HG02610 (cell line): Measurements from ENCODE around the gene NFAM1.

Experiments used
- ATAC-seq: cut with Tn5 transposase; IDR thresholded peaks from one replicate; pipeline ENCODE4 v1.9.1; 2021; ENCODE audit warnings: mild to moderate bottlenecking, moderate library complexity; ENCODE audit not compliant: unreplicated experiment

Gene NFAM1

GRCh38 chr22:42337356-42337755 is 94.8 kb downstream of the NFAM1 start:
- ATAC-seq = no peak

- no peak for ATAC-seq
Observed at GRCh38 chr22:42336527-42337227, 95.5 kb downstream of the NFAM1 start.

GRCh38 chr22:42335839-42336378 is 96.3 kb downstream of the NFAM1 start:
- ATAC-seq = no peak

GRCh38 chr22:42334875-42335512 is 97.2 kb downstream of the NFAM1 start:
- no peak for ATAC-seq

- no peak for ATAC-seq
Observed at GRCh38 chr22:42333544-42333943, 98.7 kb downstream of the NFAM1 start.

- ATAC-seq = no peak
Observed at GRCh38 chr22:42332089-42332488, 100.1 kb downstream of the NFAM1 start.

GRCh38 chr22:42331014-42331413 is 101.2 kb downstream of the NFAM1 start:
- ATAC-seq = no peak
